Left renal pelvis (tissue), 4 donors: ENCODE data around the gene GTPBP6. TPM values are rescaled to one million over a fixed set of nuclear protein-coding genes. Genes with fewer than 3 reads are reported as not detected.
"Not testable (repeated sequence)": the region's sequence is repeated elsewhere in the genome, so short reads cannot be mapped to it uniquely, and the experiment has no call there.

Source experiments
- DNase-seq, 4 donors: peaks; one replicate each; pipeline ENCODE4 v3.0.0-alpha.2; 2013; ENCODE audit warnings: low read depth in 4 of 4, low spot score in 3 of 4
- polyA plus RNA-seq, 4 donors: library from polyadenylated mRNA; unstranded; fragments of 120-200 nt; gene quantifications; one replicate each; pipeline ENCODE4 v1.2.1, GENCODE V29; 2013; ENCODE audit not compliant: insufficient read length in 4 of 4

Gene GTPBP6
- polyA plus RNA-seq, 4 donors, result 34.7 to 68.3 (median 42.6) TPM

DNA sequence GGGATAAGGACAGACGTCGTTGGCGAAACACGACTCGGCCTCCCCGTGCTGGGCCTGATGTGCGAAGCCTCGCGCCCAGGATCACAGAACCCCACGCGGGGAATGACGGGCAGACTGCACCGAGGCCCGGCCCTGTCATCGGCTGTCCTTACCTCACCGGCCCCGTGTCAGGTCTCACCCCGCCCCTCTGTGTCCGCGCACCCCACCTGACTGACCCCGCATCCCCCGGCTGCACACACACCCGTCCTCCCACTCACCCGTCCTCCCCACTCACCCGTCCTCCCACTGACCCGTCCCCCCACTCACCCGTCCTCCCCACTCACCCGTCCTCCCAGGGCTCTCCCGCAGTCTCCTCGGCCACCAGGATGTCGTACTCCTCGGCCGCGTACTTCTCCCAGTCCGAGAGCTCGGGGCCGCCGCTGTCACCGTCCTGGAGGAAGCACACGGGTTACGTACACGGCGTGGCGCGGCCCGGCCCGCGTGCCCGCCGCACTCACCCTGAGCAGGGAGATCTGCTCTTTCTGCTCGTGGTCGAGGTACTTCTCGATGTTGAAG is 19.8 kb upstream of the GTPBP6 start:
- DNase-seq, result no peak

DNA sequence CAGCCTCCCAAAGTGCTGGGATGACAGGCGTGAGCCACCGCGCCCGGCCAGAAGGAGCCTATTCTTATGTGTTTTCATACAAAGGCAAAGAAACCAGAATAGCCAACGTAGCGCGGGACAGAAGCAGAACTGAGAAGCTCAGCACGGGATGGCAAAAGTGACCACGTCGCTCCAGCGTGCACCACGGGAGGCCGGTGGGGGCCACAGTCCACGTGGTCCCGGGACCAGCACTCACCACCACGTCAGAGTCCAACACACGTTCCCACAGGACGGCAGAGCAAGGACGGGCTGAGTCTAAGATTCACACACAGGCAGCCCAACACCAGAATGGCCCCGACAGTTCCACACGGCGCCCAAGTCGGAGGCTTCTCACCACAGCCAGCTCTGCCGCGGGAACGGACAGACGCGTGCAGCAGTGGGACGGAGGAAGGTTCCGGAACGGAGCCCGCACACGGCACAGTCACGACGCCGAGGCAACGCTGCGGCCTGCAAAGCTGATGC is 18.8 kb upstream of the GTPBP6 start:
- no peak for DNase-seq

DNA sequence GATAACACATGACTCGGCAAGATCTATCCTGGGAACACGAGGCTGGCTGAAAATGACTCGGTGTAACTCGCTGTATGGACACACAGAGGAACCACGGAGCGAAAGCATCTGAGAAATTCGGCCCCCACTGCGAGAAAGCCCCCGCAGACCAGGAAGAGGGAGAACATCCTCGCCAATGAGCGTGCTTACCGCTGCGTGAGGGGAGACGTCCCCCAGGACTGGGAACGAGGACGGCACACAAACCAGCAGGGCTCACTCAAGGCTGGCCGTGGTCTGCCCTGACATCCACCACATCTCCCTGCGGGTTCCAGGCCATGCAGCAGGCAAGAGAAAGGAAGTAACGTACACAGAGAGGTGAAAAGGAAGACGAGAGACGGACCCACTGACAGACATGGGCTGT is 17.6 kb upstream of the GTPBP6 start:
- no peak for DNase-seq

DNA sequence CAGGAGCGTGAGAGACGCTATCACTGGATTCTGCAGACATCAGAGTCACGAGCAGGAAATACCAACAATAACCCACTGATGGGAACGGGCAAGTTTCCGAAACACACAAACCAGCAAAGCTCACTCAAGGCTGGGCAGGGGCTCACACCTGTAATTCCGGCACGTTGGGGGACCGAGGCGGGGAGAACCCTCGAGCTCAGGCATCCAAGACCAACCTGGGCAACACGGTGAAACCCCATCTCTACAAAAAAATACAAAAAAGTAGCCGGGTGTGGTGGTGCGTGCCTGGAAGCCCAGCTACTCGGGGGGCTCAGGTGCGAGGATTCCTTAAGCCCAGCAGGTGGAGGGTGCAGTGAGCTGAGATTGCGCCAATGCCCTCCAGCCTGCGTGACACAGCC is 17.2 kb upstream of the GTPBP6 start:
- DNase-seq, result no peak

DNA sequence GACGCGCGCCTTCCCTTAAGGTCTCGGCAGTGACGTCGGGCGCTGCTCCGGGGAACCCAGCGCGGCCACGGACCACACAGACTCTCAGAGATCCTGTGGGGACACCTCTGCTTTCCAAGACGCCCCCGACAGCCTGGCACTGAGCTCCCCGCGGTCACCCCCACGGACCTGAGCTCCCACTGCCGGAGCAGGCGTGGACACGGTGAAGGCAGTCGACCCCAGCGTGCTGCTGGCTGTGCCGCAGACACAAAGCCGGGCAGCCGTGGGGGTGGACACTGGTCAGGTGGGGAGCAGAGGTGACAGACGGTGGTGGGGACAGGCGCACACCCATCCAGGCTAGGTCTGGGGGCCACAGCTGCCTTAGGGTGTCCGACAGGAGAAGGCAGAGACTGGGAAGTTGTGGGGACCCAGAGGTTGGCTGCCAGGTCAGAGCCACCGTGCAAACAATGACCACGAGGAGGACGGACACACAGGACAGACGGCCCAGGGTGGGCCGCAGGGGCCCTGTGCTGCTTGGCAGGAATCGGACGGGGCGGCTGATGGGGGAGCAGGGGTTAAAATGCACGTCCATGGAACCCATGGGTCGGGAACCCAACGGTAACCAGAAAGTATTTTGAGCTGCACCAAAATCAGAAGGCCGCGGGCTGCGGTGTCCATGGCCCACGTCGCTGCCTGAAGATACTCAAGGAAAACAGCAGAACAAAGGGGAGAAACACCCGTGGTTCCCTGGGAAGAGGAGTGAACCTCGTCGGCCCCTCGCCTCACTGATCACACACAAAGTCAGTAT is 16.6 kb upstream of the GTPBP6 start:
- no peak for DNase-seq

DNA sequence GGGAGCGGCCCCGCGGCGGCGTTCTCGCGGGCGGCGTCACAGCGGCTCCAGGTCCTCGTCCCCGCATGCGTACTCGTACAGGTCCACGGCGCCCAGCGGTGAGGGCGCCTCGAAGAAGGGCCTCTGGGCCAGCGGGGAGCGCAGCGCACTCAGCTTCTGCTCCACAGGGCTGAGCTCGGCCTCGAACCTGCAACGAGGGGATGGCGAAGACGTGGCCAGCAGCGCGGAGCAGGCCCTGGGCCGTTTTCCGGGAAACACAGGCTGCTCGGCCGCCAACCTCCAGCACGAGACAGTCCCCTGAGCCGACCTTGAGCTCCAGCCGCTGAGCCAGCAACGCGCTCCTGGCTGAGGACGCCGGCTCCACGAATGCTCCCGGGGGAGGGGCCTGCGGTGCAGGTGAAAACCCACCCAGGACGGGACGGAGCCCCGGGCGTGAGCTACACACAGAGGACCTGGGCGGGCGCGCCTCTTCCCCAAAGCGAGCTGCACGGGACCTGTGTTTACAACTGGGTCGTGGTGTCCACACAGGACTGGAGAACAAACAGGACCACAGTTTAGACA is 15.8 kb upstream of the GTPBP6 start:
- no peak for DNase-seq

DNA sequence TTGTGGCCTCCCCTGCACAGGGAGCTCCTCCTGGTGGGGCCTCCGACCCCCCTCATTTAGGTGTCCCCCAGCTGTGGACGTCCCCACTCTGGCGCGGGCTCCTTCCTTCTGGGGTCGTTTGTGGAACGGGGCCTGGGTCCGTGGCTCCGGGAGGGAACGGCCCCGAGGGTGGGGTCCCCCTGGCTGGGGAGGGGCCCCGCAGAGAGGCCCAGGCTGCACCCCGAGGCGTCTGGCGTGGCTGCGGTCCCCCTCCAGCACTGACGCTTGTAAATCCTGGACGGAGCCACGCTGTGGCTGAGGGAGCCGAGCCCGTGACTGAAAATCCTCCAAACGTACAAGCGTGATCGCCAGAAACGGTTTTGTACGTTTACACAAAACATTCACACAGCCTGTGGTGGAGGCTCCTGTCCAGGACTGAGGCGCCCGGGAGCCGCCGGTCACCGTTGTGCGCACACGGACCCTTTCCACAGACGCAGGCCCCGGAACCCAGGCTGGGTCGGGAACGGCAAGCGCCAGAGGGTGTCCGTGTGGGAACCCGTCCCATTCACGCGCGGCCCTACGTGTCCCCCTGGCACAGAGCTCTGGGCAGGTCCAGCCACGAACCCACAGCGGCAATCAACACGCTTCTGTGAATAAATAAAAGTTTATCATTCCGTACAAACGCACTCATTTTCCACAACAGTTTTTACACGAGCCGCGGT is 15.2 kb upstream of the GTPBP6 start:
- DNase-seq, result no peak

DNA sequence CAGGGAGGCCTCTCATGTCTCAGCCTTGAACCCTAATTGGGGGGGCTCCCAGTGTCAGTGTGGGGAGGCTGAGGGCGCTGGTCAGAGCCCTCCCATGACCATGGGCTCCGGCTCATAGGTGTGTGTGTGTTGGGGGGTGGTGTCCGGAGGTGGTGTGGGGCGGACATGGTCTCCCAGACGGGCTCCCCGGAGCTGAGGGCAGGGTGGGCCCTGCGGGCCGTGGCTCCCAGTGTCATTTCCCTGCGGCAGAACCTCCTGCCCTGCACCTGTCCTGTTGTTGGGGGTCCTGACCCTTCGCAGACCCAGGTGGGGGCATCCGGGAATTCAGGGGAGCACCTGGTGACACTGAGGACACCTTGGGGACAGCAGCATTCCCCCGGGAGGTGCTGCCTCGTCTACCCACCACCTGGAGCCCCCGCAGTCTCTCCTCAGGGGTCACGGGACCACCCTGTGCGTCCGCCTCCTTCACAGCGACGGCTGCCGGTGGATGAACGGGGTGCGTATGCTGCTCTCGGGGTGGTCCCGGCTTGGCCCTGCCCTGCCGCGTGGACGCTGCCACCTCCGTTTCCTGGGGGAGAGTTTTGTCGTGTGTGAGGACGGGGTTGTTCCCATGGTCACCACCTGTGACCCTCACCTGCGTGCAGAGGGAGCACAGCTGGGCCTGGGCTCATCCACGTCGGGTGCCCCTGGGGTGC is 14.5 kb upstream of the GTPBP6 start:
- DNase-seq, result no peak

DNA sequence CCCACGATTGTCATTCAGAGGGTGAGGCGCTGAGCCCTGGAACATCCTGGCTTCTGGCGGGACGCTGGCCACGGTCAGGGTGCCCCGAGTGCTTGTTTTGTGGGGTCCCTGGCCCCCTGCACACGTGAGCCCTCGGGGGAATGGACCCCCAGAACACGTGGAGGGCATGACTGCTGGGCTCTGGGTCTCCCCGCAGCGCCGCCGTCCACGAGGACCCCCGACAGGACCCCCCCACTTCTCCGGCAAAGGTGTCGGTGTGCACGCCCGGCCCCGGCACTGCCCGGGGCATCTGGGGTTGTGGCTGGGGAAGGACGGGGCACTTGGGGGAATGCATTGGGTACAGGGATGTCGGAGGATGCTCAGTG is 13.9 kb upstream of the GTPBP6 start:
- DNase-seq, result no peak

DNA sequence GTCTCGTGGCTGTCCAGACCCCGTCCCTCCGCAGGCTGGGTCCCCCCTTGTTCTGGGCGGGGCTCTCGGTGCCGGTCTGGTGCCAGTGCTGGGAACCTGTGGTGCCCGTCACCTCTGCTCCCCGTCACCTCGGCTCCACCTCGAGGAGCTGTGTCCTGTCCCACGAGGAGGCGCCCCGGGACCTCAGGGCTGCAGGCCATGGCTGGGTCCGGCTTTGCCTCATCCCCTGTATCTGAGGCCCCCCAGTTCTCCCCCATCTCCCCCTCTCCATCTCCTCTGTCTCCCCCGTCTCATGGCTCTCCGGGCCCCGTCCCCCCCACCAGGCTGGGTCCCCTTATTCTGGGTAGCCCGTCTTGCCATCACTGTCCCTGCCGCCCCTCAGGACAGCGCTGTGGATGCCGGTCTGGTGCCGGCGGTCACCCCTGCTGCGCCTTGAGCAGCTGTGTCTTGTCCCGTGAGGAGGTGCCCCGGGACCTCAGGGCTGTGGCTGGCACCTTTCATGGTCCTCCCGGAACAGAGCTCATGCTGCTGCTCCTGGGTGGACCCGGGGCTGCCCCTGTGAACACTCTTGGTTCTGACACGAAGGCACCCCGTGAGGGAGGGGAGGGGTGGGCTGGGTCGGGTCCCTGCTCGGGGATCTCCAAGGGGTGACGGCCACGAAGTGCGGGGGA is 13.4 kb upstream of the GTPBP6 start:
- DNase-seq, result no peak

DNA sequence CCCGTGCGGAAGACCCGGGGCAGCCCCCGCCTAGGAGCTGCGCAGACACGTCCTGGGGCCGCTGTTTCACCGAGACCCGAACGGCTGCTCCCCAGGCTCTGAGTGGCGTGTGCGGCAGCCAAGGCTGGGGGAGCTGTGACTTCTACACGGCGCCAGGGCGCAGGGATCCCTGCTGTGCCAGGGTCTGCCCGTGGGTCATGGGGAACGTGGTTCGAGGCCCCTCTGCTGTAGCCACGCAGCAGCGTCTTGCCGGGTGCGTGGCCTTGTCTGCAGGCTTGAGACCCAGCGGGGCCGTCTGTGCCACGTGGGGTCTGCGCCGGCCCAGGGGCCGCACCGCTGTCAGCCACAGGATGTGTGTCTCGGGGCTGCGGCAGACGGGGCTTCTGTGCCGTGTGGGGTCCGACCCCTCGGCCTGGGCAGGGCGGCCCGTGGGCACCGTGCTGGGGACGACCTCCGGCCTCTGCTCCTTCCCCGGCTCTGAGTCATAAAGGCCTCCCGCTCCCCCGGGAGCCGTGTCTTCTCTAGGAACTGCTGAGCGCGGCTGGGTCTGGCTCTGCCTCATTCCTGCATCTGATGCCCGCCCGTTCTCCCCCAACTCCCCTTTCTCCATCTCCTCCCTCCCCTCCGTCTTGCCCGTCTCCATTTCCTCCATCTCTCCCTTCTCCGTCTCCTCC is 12.7 kb upstream of the GTPBP6 start:
- no peak for DNase-seq

DNA sequence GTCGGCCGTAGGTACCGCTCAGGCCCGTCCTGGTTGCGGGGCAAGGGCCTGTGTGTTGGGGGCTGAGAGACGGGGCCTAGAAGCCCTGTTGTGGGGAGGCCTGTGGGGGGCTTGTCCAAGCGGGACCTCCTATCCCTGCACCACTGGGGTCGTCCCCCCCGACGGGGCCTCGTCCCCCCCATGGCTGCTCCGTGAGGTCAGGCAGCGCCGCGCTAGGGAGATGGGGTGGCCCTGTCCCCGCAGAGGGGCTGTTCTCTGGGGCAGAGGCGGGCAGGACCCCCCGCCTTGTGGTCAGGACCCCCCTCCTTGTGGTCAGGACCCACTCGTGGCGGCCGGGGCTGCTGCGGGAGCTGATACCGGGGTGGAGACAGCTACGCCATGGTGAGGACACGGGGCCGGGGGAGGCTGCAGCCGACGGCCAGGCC is 12.1 kb upstream of the GTPBP6 start:
- no peak for DNase-seq

DNA sequence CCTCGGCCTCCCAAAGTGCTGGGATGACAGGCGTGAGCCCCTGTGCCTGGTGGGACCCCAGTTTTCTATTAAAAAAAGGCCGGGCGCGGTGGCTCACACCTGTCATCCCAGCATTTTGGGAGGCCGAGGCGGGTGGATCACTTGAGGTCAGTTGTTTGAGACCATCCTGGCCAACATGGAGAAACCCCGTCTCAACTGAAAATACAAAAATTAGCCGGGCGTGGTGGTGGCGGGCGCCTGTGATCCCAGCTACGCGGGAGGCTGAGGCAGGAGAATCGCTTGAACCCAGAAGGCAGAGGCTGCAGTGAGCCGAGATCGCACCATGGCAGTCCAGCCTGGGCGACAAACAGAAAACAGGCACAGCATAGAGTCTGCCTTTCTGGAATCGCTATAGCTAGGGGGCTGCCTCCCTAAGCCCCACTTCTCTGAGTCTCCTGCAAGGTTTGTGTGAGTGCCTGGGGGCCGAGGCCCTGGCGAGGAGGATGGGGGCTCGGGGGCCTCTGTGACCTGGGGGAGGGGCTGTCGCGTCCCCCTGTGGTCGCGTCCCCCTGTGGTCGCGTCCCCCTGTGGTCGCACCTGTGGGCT is 11.6 kb upstream of the GTPBP6 start:
- not testable (repeated sequence) for DNase-seq

DNA sequence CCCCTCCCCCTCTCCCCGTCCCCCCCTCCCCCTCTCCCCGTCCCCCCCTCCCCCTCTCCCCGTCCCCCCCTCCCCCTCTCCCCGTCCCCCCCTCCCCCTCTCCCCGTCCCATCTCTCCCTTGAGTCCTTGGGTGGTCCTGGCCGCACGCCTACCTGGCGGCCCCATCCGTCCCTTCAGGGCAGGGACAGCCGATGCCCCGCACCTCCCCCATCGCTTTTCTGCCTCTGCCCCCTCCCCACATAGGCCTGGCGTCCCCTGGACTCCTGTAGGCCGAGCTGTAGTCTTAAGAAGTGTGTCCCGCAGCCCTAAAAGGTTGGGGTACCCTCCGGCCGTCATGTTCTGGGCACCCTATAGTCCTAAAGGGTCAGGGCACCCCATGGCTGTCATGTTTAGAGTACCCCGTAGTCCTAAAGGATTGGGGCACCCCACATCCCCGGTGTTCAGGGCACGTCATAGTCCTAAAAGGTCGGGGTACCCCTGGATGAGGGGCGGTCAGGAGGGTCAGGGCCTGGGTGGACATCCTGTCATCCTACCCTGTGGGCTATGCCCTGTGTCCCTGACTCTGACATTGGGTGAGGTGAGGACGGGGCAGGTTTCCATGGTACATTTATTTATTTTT is 10.8 kb upstream of the GTPBP6 start:
- no peak for DNase-seq

DNA sequence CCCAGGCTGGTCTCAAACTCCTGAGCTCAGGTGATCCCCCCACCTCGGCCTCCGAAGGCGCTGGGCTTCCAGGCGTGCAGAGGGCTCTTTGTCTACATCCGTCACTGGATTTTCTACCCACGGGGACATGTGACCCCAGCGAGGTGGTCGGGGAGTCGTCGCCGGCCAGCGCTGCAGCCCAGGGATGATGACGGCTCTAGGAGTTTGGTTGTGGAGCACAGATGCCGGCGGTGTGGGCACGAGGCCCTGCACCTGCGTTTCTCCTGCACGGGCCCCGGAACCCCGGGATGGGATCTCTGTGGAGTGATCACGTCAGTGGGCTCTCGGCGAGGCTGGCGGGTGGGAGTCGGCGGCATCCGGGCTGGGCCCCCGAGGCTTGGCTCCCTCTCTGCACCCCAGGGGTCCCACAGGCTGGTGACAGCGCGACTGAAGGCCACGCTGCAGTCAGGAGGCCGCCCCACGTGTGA is 9.1 kb upstream of the GTPBP6 start:
- no peak for DNase-seq

DNA sequence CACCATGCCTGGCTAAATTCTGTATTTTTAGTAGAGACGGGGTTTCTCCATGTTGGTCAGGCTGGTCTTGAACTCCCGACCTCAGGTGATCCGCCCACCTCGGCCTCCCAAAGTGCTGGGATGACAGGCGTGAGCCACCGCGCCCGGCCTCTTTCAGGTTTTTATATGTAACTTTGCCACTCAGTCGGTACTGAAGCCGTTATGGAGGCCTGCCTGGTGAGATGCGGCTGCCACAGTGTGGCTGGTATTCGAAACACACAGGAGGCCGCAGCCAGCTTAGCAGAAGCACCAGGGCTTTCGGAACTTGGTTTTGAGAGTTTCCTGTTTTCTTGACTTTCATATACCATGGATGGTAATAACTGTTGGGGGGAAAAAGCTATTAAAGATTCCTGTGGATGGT is 6.1 kb upstream of the GTPBP6 start:
- not testable (repeated sequence) for DNase-seq

DNA sequence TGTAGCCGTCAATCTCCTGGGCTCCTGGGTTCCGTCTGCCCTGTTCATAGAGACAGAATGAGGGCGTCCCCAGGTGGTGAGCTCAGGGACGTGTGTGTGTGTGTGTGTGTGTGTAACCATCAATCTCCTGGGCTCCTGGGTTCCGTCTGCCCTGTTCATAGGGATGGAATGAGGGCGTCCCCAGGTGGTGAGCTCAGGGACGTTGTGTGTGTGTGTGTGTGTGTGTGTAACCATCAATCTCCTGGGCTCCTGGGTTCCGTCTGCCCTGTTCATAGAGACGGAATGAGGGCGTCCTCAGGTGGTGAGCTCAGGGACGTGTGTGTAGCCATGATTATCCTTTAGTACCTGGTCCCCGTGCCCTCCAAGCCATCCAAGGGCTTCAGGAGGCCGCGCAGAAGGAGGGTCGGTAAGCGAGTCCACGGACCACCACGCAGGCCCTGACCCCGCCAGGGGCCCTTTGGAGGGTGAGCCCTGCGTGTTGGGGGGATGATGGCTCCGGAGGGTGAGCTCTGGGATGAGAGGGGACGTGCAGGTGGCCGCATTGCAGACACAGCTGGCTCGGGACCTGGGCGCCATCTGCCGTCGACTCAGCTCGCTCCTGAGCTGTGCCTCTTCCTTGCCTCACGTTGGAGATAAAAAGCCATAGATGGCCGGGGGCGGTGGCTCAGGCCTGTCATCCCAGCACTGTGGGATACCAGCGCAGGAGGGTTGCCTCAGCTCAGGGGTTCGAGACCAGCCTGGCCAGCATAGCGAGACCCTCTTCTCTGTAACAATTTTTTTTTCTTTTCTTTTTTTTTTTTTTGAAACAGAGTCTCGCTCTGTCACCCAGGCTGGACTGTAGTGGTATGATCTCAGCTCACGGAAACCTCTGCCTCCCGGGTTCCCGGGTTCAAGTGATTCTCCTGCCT is 5.4 kb upstream of the GTPBP6 start:
- peak in 1 of 4 donors; percentile 51 for DNase-seq
